H1 (cell line): ENCODE results near the gene MYLK. TPM values are rescaled to one million over a fixed set of nuclear protein-coding genes. Genes with fewer than 3 reads are reported as not detected.

ENCODE experiments used
- CTCF ChIA-PET: fragments of 300-600 bp; sonication (Branson Sonifier 250); formaldehyde crosslinking; loops from one replicate; lab custom pipeline; 2021; ENCODE audit not compliant: partially characterized antibody; lab: Charles Lee
- POLR2A ChIA-PET: fragments of 300-600 bp; sonication (Branson Sonifier 250); formaldehyde crosslinking; loops from one replicate; lab custom pipeline; 2021; ENCODE audit warnings: inconsistent platforms; ENCODE audit not compliant: partially characterized antibody; lab: Charles Lee
- DNase-seq, 2 experiments: peaks; one replicate each; pipeline versions ENCODE4 v3.0.0 to v3.0.0-alpha.2; 2010 to 2022; ENCODE audit warnings: low spot score in 2 of 2, low read depth in 1 of 2, mixed read lengths in 1 of 2
- FAIRE-seq: peaks from 2 replicates; lab custom pipeline; 2011; peaks lifted over from hg19 to GRCh38; lab: Jason Lieb, UNC
- H2AFZ ChIP-seq: 2 replicates; pipeline ENCODE4 v1.8.1; 2012; ENCODE audit warnings: low read length, inconsistent platforms
- H2AK5ac ChIP-seq: 2 replicates; pipeline ENCODE4 v1.6.1; 2013; ENCODE audit warnings: low read depth, low read length
- H2BK120ac ChIP-seq: replicated peaks from 2 replicates; pipeline ENCODE3; 2013; ENCODE audit warnings: low read depth, low read length, inconsistent platforms
- H2BK12ac ChIP-seq: 2 replicates; pipeline ENCODE4 v1.6.1; 2013; ENCODE audit warnings: low read depth, low read length
- H2BK15ac ChIP-seq: 2 replicates; pipeline ENCODE4 v1.6.1; 2013; ENCODE audit warnings: low read length
- H2BK20ac ChIP-seq: 2 replicates; pipeline ENCODE4 v1.6.1; 2013; ENCODE audit warnings: low read length
- H2BK5ac ChIP-seq: 2 replicates; pipeline ENCODE4 v1.6.1; 2013; ENCODE audit warnings: low read depth, low read length
- H3K14ac ChIP-seq: 2 replicates; pipeline ENCODE4 v1.6.1; 2013; ENCODE audit warnings: inconsistent platforms; ENCODE audit not compliant: insufficient read length
- H3K18ac ChIP-seq: 2 replicates; pipeline ENCODE4 v1.6.1; 2013; ENCODE audit warnings: low read length; ENCODE audit errors: extremely low read depth
- H3K23ac ChIP-seq: 2 replicates; pipeline ENCODE4 v1.6.1; 2013; ENCODE audit warnings: inconsistent platforms; ENCODE audit not compliant: insufficient read length
- H3K23me2 ChIP-seq: 2 replicates; pipeline ENCODE4 v1.6.1; 2013; ENCODE audit warnings: low read depth, low read length
- H3K27ac ChIP-seq: 2 replicates; pipeline ENCODE4 v1.6.1; 2011; ENCODE audit warnings: low read depth, low read length, inconsistent platforms
- H3K27me3 ChIP-seq, 4 experiments: replicated peaks in 1 of 4; 1 replicate in 1 of 4; 2 replicates in 3 of 4; pipeline versions ENCODE4 v1.6.1 to v1.8.1; 2011 to 2013; ENCODE audit warnings: low read length in 3 of 4, mild to moderate bottlenecking in 3 of 4, inconsistent platforms in 2 of 4, mixed read lengths in 2 of 4, moderate library complexity in 1 of 4; ENCODE audit not compliant: control insufficient read depth in 3 of 4, insufficient read depth in 3 of 4; ENCODE audit errors: extremely low read depth in 1 of 4
- H3K36me3 ChIP-seq, 4 experiments: 2 replicates each; pipeline versions ENCODE4 v1.6.1 to v1.8.1; 2011 to 2013; ENCODE audit warnings: mild to moderate bottlenecking in 4 of 4, low read length in 3 of 4, moderate library complexity in 2 of 4, control low read depth in 1 of 4, inconsistent platforms in 1 of 4; ENCODE audit not compliant: insufficient read depth in 4 of 4, control insufficient read depth in 2 of 4
- H3K4ac ChIP-seq: replicated peaks from 2 replicates; pipeline ENCODE3; 2013; ENCODE audit warnings: low read length, low read depth, mixed read lengths, inconsistent platforms; ENCODE audit not compliant: insufficient read length
- H3K4me1 ChIP-seq, 4 experiments: replicated peaks in 1 of 4; 1 replicate in 1 of 4; 2 replicates in 3 of 4; pipeline versions ENCODE4 v1.6.1 to v1.8.1; 2011 to 2013; ENCODE audit warnings: low read length in 3 of 4, inconsistent platforms in 2 of 4, mixed read lengths in 1 of 4; ENCODE audit not compliant: insufficient read depth in 4 of 4, control insufficient read depth in 3 of 4
- H3K4me2 ChIP-seq, 2 experiments: 2 replicates each; pipeline versions ENCODE4 v1.6.1 to v1.8.1; 2011 to 2013; ENCODE audit warnings: low read depth in 2 of 2, low read length in 2 of 2, control low read depth in 1 of 2, inconsistent platforms in 1 of 2, mild to moderate bottlenecking in 1 of 2; ENCODE audit not compliant: insufficient read depth in 1 of 2
- H3K4me3 ChIP-seq, 4 experiments: fragments of 200-600, 300-600 bp in 1 of 4; sonication (generic), shearing (Covaris generic), sonication (Bioruptor Twin) in 1 of 4; 2 replicates each; pipeline versions ENCODE4 v1.5.1 to v1.8.1; 2011 to 2016; ENCODE audit warnings: low read length in 4 of 4, low read depth in 3 of 4, control low read depth in 2 of 4, inconsistent platforms in 2 of 4, mild to moderate bottlenecking in 2 of 4, mixed read lengths in 1 of 4, moderate library complexity in 1 of 4; ENCODE audit not compliant: insufficient read depth in 2 of 4; ENCODE audit errors: extremely low read depth in 1 of 4
- H3K56ac ChIP-seq: replicated peaks from 2 replicates; pipeline ENCODE3; 2013; ENCODE audit warnings: low read depth, mild to moderate bottlenecking, mixed read lengths, low read length, inconsistent platforms; ENCODE audit not compliant: insufficient read length
- H3K79me1 ChIP-seq: 2 replicates; pipeline ENCODE4 v1.6.1; 2013; ENCODE audit warnings: low read depth, low read length, control low read depth
- H3K79me2 ChIP-seq, 2 experiments: 2 replicates each; pipeline versions ENCODE4 v1.6.1 to v1.8.1; 2012 to 2013; ENCODE audit warnings: low read length in 2 of 2, mild to moderate bottlenecking in 2 of 2, inconsistent platforms in 1 of 2; ENCODE audit not compliant: insufficient read depth in 2 of 2, control insufficient read depth in 1 of 2
- H3K9ac ChIP-seq, 4 experiments: replicated peaks in 1 of 4; 1 replicate in 1 of 4; 2 replicates in 3 of 4; pipeline versions ENCODE4 v1.6.1 to v1.8.1; 2011 to 2013; ENCODE audit warnings: low read depth in 3 of 4, low read length in 3 of 4, control low read depth in 2 of 4, mild to moderate bottlenecking in 2 of 4, moderate library complexity in 2 of 4, inconsistent platforms in 1 of 4; ENCODE audit errors: extremely low read depth in 1 of 4
- H3K9me3 ChIP-seq, 2 experiments: 2 replicates each; pipeline versions ENCODE4 v1.6.1 to v1.8.1; 2012 to 2013; ENCODE audit warnings: mild to moderate bottlenecking in 2 of 2, moderate library complexity in 2 of 2, control low read depth in 1 of 2, inconsistent platforms in 1 of 2, low read depth in 1 of 2, low read length in 1 of 2, mixed read lengths in 1 of 2; ENCODE audit not compliant: insufficient read depth in 2 of 2
- H4K20me1 ChIP-seq, 2 experiments: replicated peaks in 1 of 2; 2 replicates each; pipeline versions ENCODE3 to v1.8.1; 2011 to 2013; ENCODE audit warnings: inconsistent platforms in 2 of 2, low read length in 2 of 2, mild to moderate bottlenecking in 1 of 2; ENCODE audit not compliant: insufficient read depth in 2 of 2, control insufficient read depth in 1 of 2
- H4K5ac ChIP-seq: 2 replicates; pipeline ENCODE4 v1.6.1; 2013; ENCODE audit warnings: low read length, low read depth, mixed read lengths, inconsistent platforms; ENCODE audit not compliant: insufficient read length
- H4K8ac ChIP-seq: 2 replicates; pipeline ENCODE4 v1.8.0; 2013; ENCODE audit warnings: mild to moderate bottlenecking, moderate library complexity, low read length, inconsistent platforms; ENCODE audit not compliant: insufficient read depth; ENCODE audit errors: extremely low read depth
- H4K91ac ChIP-seq: replicated peaks from 2 replicates; pipeline ENCODE3; 2013; ENCODE audit warnings: low read length, mixed read lengths, inconsistent platforms; ENCODE audit not compliant: insufficient read length
- BRCA1 ChIP-seq: IDR thresholded peaks from 2 replicates; pipeline ENCODE4 v1.6.1; 2012; ENCODE audit warnings: low read depth, low read length, improper control_type of control experiment
- WGBS, 2 experiments: shearing (Covaris generic) in 1 of 2; methylation state at CpG; one replicate each; pipeline versions ENCODE4 v1.1.6 to v1.1.7; 2013 to 2015; ENCODE audit warnings: low lambda C conversion rate in 2 of 2, mixed read lengths in 2 of 2, inconsistent platforms in 1 of 2, low coverage in 1 of 2, missing lambda C conversion rate in 1 of 2; ENCODE audit not compliant: insufficient replicate concordance in 2 of 2, insufficient coverage in 1 of 2, insufficient read length in 1 of 2; ENCODE audit errors: extremely low coverage in 1 of 2, missing lambda C conversion rate in 1 of 2; 5-methylcytosine and 5-hydroxymethylcytosine counted together
- polyA plus RNA-seq, 7 experiments: library from polyadenylated mRNA; depleted of rRNA in 3 of 7; stranded (reverse) in 5 of 7; unstranded in 2 of 7; fragments of >200 nt in 5 of 7; fragments of 200-250 nt in 2 of 7; gene quantifications; 1 replicate in 5 of 7; 2 replicates in 1 of 7; 4 replicates in 1 of 7; pipeline versions ENCODE4 v1.2.1 to v1.2.3, GENCODE V29; 2011 to 2013; ENCODE audit warnings: missing spikeins in 2 of 7, mixed read lengths in 2 of 7
- total RNA-seq: library from RNA; stranded (reverse); fragmentation: NEBNext Ultra II Directional; extraction: Animal tissue kit (Norgen Biotek cat#: 25700); gene quantifications from 2 replicates; pipeline ENCODE4 v1.2.1, GENCODE V29; 2021

MYLK gene
- total and polyA plus RNA-seq, 2 of the 8 experiments (the other 6 are each of a cell fraction or from before 2014, with no cell fraction given) = 11.6 to 21.3 TPM

DNA sequence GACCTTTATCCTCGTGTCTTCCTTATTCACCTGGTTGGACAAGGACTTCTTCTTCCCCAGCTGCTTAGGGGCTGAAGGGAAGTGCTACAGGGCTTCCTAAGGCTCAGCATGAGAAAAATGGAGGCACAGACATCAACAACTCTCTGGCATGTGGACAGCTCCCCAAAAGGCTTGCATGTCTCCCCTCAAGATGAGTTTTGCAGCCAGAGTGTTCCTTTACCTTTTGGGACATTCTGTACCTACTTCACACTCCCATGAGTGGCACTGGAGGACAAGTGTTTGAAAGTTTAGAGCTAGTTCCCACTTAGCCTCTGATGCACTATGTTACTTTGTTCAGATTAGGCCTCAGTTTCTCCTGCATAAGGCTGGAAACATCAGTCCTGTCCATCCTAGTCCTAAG, 222.2 kb downstream of the MYLK start:
- no peak for TF ChIP-seq BRCA1
- TF ChIP-seq, all 59 proteins: peak for 0
- Histone ChIP-seq H2BK20ac (no peak overlapping the region), H4K5ac (no peak overlapping the region), H3K27me3 (no peaks in the 10 kb centered on the region), H2AFZ (no peak overlapping the region), H2BK12ac (no peak overlapping the region), H3K27ac (no peak overlapping the region), H3K4me1 (no peaks in the 10 kb centered on the region), H3K9ac (no peak overlapping the region), H3K4ac (no peak overlapping the region), H4K20me1 (no peaks in the 10 kb centered on the region), H3K23ac (no peak overlapping the region), H3K23me2 (no peaks in the 10 kb centered on the region), H2BK15ac (no peak overlapping the region), H3K79me1 (no peaks in the 10 kb centered on the region), H3K36me3 (peaks cover 0 to 4% (median 1%) of the 10 kb centered on the region in 4 experiments; a peak in 3 of 8 replicates), H4K8ac (no peak overlapping the region), H3K79me2 (no peaks in the 10 kb centered on the region), H3K9me3 (peaks cover 3 to 4% of the 10 kb centered on the region in 2 experiments), H2BK5ac (no peak overlapping the region), H2BK120ac (no peak overlapping the region), H3K56ac (no peak overlapping the region), H3K4me3 (no peak overlapping the region), H4K91ac (no peak overlapping the region), H3K4me2 (no peak overlapping the region), H3K18ac (no peak overlapping the region), H2AK5ac (no peak overlapping the region), H3K14ac (no peak overlapping the region)
- CTCF ChIA-PET = interaction anchor here (20.1 to 32.0 kb wide), 2 partner anchors 14 to 33 kb away, joined by 355 to 1463 read pairs; no protein-coding TSS in a partner anchor
- POLR2A ChIA-PET = no interaction called here
- WGBS, 2 experiments = 79% methylated on average over 1 of the region's 1 CpG; no CpG with 5 or more reads in 1 of the 2 experiments
- FAIRE-seq (no peak), DNase-seq (no peak)
